WTC11 (cell line): ENCODE data around the gene FAM227B. TPM values are rescaled to one million over a fixed set of nuclear protein-coding genes. Genes with fewer than 3 reads are reported as not detected.

Source experiments
- ATAC-seq: fragments of 200-7000 bp; cut with Tn5 transposase; 2 replicates; pipeline ENCODE4 v1.10.0; 2021; ENCODE audit warnings: mild to moderate bottlenecking, moderate library complexity
- CTCF ChIA-PET: fragments of 300-600 bp; sonication (Branson Sonifier 250); formaldehyde crosslinking; loops from one replicate; lab custom pipeline; 2021; ENCODE audit warnings: antibody characterized with exemption; lab: Charles Lee
- POLR2A ChIA-PET: fragments of 350-600 bp; sonication (Branson Sonifier 250); formaldehyde crosslinking; loops from one replicate; lab custom pipeline; 2021; ENCODE audit warnings: antibody characterized with exemption; lab: Charles Lee
- DNase-seq: peaks from one replicate; pipeline ENCODE4 v3.0.0; 2021; ENCODE audit warnings: low spot score
- H3K27ac Mint-ChIP-seq: 2 replicates; pipeline ENCODE4 v1.8.0; 2021; ENCODE audit warnings: mixed read lengths
- H3K27me3 Mint-ChIP-seq: 2 replicates; pipeline ENCODE4 v1.8.0; 2021; ENCODE audit warnings: low read depth, mild to moderate bottlenecking, moderate library complexity, mixed read lengths
- H3K36me3 Mint-ChIP-seq: 2 replicates; pipeline ENCODE4 v1.8.0; 2021; ENCODE audit warnings: mixed read lengths
- H3K4me1 Mint-ChIP-seq: 2 replicates; pipeline ENCODE4 v1.8.0; 2022; ENCODE audit warnings: mixed read lengths
- H3K4me3 Mint-ChIP-seq: 2 replicates; pipeline ENCODE4 v1.8.0; 2021; ENCODE audit warnings: mild to moderate bottlenecking, moderate library complexity, mixed read lengths
- H3K9me3 Mint-ChIP-seq: 2 replicates; pipeline ENCODE4 v1.8.0; 2021; ENCODE audit warnings: mixed read lengths
- CBFB ChIP-seq: sonication (generic); formaldehyde crosslinking; IDR thresholded peaks from 2 replicates; pipeline ENCODE4 v1.8.1; 2022; ENCODE audit warnings: mild to moderate bottlenecking, low read depth, missing genetic modification reagents
- CREM ChIP-seq: sonication (generic); formaldehyde crosslinking; IDR thresholded peaks from 2 replicates; pipeline ENCODE4 v1.8.1; 2022; ENCODE audit warnings: mild to moderate bottlenecking, missing genetic modification reagents, moderate library complexity
- FOXK1 ChIP-seq: sonication (generic); formaldehyde crosslinking; IDR thresholded peaks from 2 replicates; pipeline ENCODE4 v1.8.0; 2022; ENCODE audit warnings: mild to moderate bottlenecking, moderate library complexity, missing genetic modification reagents
- MXD4 ChIP-seq: fragments of 250-450 bp; sonication (Bioruptor Pico); IDR thresholded peaks from 2 replicates; pipeline ENCODE4 v1.8.0; 2021; ENCODE audit warnings: mild to moderate bottlenecking, moderate library complexity, borderline replicate concordance
- MYBL2 ChIP-seq: sonication (generic); formaldehyde crosslinking; IDR thresholded peaks from 2 replicates; pipeline ENCODE4 v1.8.1; 2023; ENCODE audit warnings: mild to moderate bottlenecking, moderate library complexity, missing genetic modification reagents
- NR2C2 ChIP-seq: sonication (generic); formaldehyde crosslinking; IDR thresholded peaks from 2 replicates; pipeline ENCODE4 v1.8.0; 2022; ENCODE audit warnings: mild to moderate bottlenecking, missing genetic modification reagents
- RORB ChIP-seq: fragments of 250-450 bp; sonication (Bioruptor Pico); IDR thresholded peaks from 2 replicates; pipeline ENCODE4 v1.9.0; 2021; ENCODE audit warnings: mild to moderate bottlenecking
- TEAD4 ChIP-seq: sonication (generic); formaldehyde crosslinking; IDR thresholded peaks from 2 replicates; pipeline ENCODE4 v1.8.0; 2022; ENCODE audit warnings: mild to moderate bottlenecking, missing genetic modification reagents
- TP53 ChIP-seq: sonication (generic); formaldehyde crosslinking; IDR thresholded peaks from 2 replicates; pipeline ENCODE4 v1.8.1; 2023; ENCODE audit warnings: mild to moderate bottlenecking, missing genetic modification reagents
- ZNF263 ChIP-seq: sonication (generic); formaldehyde crosslinking; IDR thresholded peaks from 2 replicates; pipeline ENCODE4 v1.8.1; 2022; ENCODE audit warnings: low read depth, mild to moderate bottlenecking, moderate library complexity, missing genetic modification reagents
- ZNF317 ChIP-seq: sonication (generic); formaldehyde crosslinking; IDR thresholded peaks from 2 replicates; pipeline ENCODE4 v1.8.1; 2023; ENCODE audit warnings: low read depth, mild to moderate bottlenecking, moderate library complexity, missing genetic modification reagents, borderline replicate concordance
- ZNF423 ChIP-seq: fragments of 250-450 bp; sonication (Bioruptor Pico); IDR thresholded peaks from 2 replicates; pipeline ENCODE4 v2.1.2; 2022; ENCODE audit warnings: mild to moderate bottlenecking, moderate library complexity
- total RNA-seq: library from RNA; stranded (reverse); gene quantifications from 3 replicates; pipeline ENCODE4 v1.2.3, GENCODE V29; 2021
- TF ChIP-seq, protein P1 (sequence below): sonication (generic); formaldehyde crosslinking; IDR thresholded peaks from 2 replicates; pipeline ENCODE4 v1.8.1; 2022; ENCODE audit warnings: low read depth, mild to moderate bottlenecking, moderate library complexity, missing genetic modification reagents, borderline replicate concordance
- TF ChIP-seq, protein P2 (sequence below): sonication (generic); formaldehyde crosslinking; conservative IDR thresholded peaks from 2 replicates; pipeline ENCODE4 v1.8.1; 2023; ENCODE audit warnings: mild to moderate bottlenecking, low read depth, missing genetic modification reagents, moderate library complexity
- TF ChIP-seq, protein P3 (sequence below): sonication (generic); formaldehyde crosslinking; IDR thresholded peaks from 2 replicates; pipeline ENCODE4 v1.8.1; 2023; ENCODE audit warnings: mild to moderate bottlenecking, moderate library complexity, missing genetic modification reagents
- TF ChIP-seq, protein P4 (sequence below): sonication (generic); formaldehyde crosslinking; IDR thresholded peaks from 2 replicates; pipeline ENCODE4 v1.8.0; 2022; ENCODE audit warnings: mild to moderate bottlenecking, missing genetic modification reagents
- TF ChIP-seq, protein P5 (sequence below): fragments of 250-450 bp; sonication (Bioruptor Pico); conservative IDR thresholded peaks from 2 replicates; pipeline ENCODE4 v1.9.0; 2021; ENCODE audit warnings: mild to moderate bottlenecking

FAM227B gene
- total RNA-seq, 1 experiment from 2014 or later: 6.8 TPM

DNA sequence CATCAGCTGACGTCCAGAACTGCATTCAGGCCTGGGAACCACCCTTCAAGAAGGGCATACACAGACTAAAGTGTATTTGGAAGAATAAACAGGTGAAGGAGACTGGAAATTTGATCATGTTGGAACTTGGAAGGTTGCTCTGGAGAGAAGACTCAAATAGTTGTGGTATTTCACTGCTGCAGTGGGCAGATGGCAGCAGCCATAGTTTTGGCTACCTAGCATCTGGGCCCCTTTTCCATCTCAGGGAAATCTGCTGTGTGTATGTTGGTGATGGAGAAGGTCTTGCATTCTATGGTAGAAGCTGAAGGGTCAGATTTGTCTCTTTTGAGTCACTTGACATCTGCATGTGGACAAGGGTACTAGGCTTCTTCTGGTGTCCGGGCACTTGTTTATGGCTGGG lies 311.9 kb downstream of the FAM227B start (continued):
- TF ChIP-seq, protein P1, sequence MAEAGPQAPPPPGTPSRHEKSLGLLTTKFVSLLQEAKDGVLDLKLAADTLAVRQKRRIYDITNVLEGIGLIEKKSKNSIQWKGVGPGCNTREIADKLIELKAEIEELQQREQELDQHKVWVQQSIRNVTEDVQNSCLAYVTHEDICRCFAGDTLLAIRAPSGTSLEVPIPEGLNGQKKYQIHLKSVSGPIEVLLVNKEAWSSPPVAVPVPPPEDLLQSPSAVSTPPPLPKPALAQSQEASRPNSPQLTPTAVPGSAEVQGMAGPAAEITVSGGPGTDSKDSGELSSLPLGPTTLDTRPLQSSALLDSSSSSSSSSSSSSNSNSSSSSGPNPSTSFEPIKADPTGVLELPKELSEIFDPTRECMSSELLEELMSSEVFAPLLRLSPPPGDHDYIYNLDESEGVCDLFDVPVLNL (CRISPR knock-in tag): no peak

DNA sequence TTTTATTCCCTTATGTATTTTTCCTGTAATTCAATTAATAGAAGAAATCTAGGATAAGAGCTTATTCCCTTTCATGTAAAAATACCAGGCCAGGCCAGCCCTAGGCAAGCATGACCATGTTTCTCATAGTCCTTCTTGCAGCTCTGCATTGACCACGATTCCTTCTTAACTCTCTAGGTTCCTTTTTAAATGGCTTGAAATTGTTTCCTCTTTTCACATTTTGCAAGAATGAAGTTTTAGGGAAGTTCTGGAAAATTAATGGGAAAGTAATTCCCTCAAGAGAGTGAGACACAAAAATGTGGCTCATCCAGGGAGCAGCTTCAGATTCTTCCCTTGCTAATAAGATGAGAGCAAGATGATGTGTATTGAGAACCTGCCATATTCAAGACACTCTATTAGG lies 314.1 kb downstream of the FAM227B start:
- peaks cover 7% of the 10 kb centered on the region; the same call in 1 of the 2 replicates for H3K9me3 Mint-ChIP-seq
- H3K4me1 Mint-ChIP-seq: peaks cover 8% of the 10 kb centered on the region; the same call in 1 of the 2 replicates
- ChIA-PET CTCF (no interaction called here), POLR2A (no interaction called here)
- TF ChIP-seq, protein P2, sequence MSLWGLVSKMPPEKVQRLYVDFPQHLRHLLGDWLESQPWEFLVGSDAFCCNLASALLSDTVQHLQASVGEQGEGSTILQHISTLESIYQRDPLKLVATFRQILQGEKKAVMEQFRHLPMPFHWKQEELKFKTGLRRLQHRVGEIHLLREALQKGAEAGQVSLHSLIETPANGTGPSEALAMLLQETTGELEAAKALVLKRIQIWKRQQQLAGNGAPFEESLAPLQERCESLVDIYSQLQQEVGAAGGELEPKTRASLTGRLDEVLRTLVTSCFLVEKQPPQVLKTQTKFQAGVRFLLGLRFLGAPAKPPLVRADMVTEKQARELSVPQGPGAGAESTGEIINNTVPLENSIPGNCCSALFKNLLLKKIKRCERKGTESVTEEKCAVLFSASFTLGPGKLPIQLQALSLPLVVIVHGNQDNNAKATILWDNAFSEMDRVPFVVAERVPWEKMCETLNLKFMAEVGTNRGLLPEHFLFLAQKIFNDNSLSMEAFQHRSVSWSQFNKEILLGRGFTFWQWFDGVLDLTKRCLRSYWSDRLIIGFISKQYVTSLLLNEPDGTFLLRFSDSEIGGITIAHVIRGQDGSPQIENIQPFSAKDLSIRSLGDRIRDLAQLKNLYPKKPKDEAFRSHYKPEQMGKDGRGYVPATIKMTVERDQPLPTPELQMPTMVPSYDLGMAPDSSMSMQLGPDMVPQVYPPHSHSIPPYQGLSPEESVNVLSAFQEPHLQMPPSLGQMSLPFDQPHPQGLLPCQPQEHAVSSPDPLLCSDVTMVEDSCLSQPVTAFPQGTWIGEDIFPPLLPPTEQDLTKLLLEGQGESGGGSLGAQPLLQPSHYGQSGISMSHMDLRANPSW: no peak
- TF ChIP-seq NR2C2 (CRISPR knock-in tag): no peak
- TF ChIP-seq CREM (CRISPR knock-in tag): no peak
- TF ChIP-seq, protein P3, sequence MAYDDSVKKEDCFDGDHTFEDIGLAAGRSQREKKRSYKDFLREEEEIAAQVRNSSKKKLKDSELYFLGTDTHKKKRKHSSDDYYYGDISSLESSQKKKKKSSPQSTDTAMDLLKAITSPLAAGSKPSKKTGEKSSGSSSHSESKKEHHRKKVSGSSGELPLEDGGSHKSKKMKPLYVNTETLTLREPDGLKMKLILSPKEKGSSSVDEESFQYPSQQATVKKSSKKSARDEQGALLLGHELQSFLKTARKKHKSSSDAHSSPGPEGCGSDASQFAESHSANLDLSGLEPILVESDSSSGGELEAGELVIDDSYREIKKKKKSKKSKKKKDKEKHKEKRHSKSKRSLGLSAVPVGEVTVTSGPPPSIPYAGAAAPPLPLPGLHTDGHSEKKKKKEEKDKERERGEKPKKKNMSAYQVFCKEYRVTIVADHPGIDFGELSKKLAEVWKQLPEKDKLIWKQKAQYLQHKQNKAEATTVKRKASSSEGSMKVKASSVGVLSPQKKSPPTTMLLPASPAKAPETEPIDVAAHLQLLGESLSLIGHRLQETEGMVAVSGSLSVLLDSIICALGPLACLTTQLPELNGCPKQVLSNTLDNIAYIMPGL (CRISPR knock-in tag): no peak
- TF ChIP-seq ZNF423: no peak
- H3K27ac Mint-ChIP-seq: no peak overlapping the region
- no peak for DNase-seq
- H3K27me3 Mint-ChIP-seq: no peaks in the 10 kb centered on the region
- ATAC-seq: no peak
- H3K36me3 Mint-ChIP-seq: no peaks in the 10 kb centered on the region
- no peak overlapping the region for H3K4me3 Mint-ChIP-seq

DNA sequence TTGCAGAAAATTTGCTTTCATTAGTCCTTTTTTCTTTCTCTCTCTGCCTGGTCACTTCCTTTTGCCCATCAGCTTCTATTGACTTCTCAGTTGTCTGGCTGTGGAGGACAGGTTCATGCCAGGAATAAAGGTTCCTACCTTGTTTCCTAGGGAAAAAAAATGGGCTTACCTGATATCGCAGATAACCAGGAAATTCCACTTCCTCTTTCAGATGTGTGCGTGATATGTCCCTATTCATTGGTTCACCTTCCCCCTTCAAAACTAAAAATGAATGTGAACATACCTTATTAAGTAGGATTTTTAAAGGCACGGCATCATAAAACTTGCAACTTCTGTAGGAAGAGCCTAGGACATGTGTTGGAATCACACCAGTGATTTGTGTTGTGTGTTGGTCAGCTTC lies 317.6 kb downstream of the FAM227B start:
- no peak overlapping the region for H3K27ac Mint-ChIP-seq
- TF ChIP-seq MXD4: no peak
- TF ChIP-seq TP53 (CRISPR knock-in tag): no peak
- no peak for TF ChIP-seq ZNF317
- TF ChIP-seq, protein P4, sequence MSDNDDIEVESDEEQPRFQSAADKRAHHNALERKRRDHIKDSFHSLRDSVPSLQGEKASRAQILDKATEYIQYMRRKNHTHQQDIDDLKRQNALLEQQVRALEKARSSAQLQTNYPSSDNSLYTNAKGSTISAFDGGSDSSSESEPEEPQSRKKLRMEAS (CRISPR knock-in tag): no peak
- TF ChIP-seq RORB (CRISPR knock-in tag): no peak
- TF ChIP-seq ZNF263 (CRISPR knock-in tag): no peak
- TF ChIP-seq FOXK1 (CRISPR knock-in tag): no peak
- TF ChIP-seq, protein P5, sequence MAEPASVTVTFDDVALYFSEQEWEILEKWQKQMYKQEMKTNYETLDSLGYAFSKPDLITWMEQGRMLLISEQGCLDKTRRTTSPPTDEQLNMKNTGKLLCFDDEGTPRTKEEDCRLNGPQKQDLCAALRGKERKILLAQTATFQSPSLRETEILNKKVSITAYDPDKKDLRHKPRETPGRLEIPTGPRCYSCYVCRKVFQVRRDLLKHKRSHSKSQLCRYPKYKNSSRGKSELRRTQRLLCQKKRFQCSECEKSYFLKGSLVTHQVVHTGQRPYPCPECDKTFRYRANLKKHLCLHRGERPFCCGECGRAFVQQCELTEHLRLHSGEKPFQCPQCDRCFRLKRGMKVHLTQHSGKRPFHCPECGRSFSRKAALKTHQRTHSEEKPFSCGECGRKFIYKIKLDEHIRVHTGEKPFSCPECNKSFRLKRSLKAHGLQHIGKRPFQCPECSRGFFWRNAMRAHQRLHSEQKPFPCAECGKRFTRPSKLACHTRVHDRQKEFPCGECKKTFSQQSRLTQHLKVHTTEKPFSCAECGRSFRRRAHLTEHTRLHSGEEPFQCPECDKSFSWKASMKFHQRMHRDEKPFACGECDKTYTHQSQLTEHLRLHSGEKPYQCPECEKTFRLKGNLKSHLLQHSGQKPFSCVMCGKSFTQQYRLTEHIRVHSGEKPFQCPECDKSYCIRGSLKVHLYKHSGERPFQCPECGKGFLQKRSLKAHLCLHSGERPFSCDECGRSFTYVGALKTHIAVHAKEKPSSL (CRISPR knock-in tag): no peak
- no peak for TF ChIP-seq CREM (CRISPR knock-in tag)
- TF ChIP-seq MYBL2 (CRISPR knock-in tag): no peak
- TF ChIP-seq TEAD4 (CRISPR knock-in tag): no peak
- no peak for TF ChIP-seq CBFB (CRISPR knock-in tag)
- CTCF ChIA-PET: no interaction called here
- peaks cover 8% of the 10 kb centered on the region; the same call in 1 of the 2 replicates for H3K4me1 Mint-ChIP-seq
- ATAC-seq (no peak), DNase-seq (no peak)
- H3K27me3 Mint-ChIP-seq: no peaks in the 10 kb centered on the region
- H3K9me3 Mint-ChIP-seq: peaks cover 8% of the 10 kb centered on the region
- POLR2A ChIA-PET: no interaction called here
- no peaks in the 10 kb centered on the region; the same call in 1 of the 2 replicates for H3K36me3 Mint-ChIP-seq
- no peak overlapping the region for H3K4me3 Mint-ChIP-seq
